DOHH2 (cell line): ENCODE results near the gene POU2F1.

Experiments
- EZH2phosphoT487 ChIP-seq: fragments of 200-600 bp; sonication (generic); IDR thresholded peaks from 2 replicates; pipeline ENCODE4 v1.6.1; 2017; ENCODE audit warnings: borderline replicate concordance, mild to moderate bottlenecking, antibody characterized with exemption, low read length, moderate library complexity, mixed read lengths
- TF ChIP-seq, protein P1 (sequence below): fragments of 200-600 bp; sonication (generic); IDR thresholded peaks from one replicate; pipeline ENCODE4 v1.5.1; 2014; ENCODE audit warnings: antibody characterized with exemption, mild to moderate bottlenecking, low read depth, low read length; ENCODE audit not compliant: poor library complexity, severe bottlenecking

DNA sequence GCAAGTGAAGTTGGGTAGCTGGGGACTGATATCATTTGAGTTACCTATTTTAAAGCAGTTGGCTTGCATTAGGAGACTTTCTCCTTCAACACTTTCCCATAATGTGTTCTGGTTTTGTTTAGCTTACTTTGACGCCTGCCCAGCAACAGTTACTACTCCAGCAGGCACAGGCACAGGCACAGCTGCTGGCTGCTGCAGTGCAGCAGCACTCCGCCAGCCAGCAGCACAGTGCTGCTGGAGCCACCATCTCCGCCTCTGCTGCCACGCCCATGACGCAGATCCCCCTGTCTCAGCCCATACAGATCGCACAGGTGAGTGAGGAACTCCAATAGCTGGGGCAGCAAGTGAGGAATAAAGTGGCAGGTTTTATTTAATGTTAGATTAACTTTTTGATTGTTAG, 153.3 kb downstream of the POU2F1 start:
- TF ChIP-seq, protein P1, sequence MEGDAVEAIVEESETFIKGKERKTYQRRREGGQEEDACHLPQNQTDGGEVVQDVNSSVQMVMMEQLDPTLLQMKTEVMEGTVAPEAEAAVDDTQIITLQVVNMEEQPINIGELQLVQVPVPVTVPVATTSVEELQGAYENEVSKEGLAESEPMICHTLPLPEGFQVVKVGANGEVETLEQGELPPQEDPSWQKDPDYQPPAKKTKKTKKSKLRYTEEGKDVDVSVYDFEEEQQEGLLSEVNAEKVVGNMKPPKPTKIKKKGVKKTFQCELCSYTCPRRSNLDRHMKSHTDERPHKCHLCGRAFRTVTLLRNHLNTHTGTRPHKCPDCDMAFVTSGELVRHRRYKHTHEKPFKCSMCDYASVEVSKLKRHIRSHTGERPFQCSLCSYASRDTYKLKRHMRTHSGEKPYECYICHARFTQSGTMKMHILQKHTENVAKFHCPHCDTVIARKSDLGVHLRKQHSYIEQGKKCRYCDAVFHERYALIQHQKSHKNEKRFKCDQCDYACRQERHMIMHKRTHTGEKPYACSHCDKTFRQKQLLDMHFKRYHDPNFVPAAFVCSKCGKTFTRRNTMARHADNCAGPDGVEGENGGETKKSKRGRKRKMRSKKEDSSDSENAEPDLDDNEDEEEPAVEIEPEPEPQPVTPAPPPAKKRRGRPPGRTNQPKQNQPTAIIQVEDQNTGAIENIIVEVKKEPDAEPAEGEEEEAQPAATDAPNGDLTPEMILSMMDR = no peak
- no peak for TF ChIP-seq EZH2phosphoT487
